Trophoblast cell (in vitro differentiated cells and primary cell): ENCODE results near the gene MAGI2.
A peak's percentile ranks its signal among the peaks of the same experiment; 100 is the strongest.

Source experiments
- DNase-seq, 2 donors: peaks; one replicate each; pipeline ENCODE4 v3.0.0-alpha.2; 2016
- H2AFZ ChIP-seq: 2 replicates; pipeline ENCODE4 v1.6.1; 2013; ENCODE audit warnings: low read length, moderate library complexity, mild to moderate bottlenecking; ENCODE audit not compliant: insufficient read depth, poor library complexity
- H2AK5ac ChIP-seq: 2 replicates; pipeline ENCODE4 v1.6.1; 2013; ENCODE audit warnings: mild to moderate bottlenecking, low read length
- H2BK120ac ChIP-seq: 2 replicates; pipeline ENCODE4 v1.6.1; 2013; ENCODE audit warnings: low read length, mild to moderate bottlenecking, moderate library complexity; ENCODE audit not compliant: insufficient read depth, poor library complexity
- H2BK12ac ChIP-seq: 2 replicates; pipeline ENCODE4 v1.6.1; 2013; ENCODE audit warnings: mild to moderate bottlenecking, low read length, moderate library complexity
- H2BK5ac ChIP-seq: 2 replicates; pipeline ENCODE4 v1.6.1; 2013; ENCODE audit warnings: low read length, low read depth, moderate library complexity, mild to moderate bottlenecking; ENCODE audit not compliant: poor library complexity
- H3K14ac ChIP-seq: 2 replicates; pipeline ENCODE4 v1.6.1; 2013; ENCODE audit warnings: mild to moderate bottlenecking, low read length
- H3K18ac ChIP-seq: 2 replicates; pipeline ENCODE4 v1.6.1; 2013; ENCODE audit warnings: mild to moderate bottlenecking, low read length
- H3K23ac ChIP-seq: 2 replicates; pipeline ENCODE4 v1.6.1; 2013; ENCODE audit warnings: low read length
- H3K27ac ChIP-seq: 2 replicates; pipeline ENCODE4 v1.5.1; 2013; ENCODE audit warnings: low read depth, mild to moderate bottlenecking, inconsistent platforms, low read length, moderate library complexity
- H3K27me3 ChIP-seq: 2 replicates; pipeline ENCODE4 v1.6.1; 2013; ENCODE audit warnings: inconsistent platforms, mild to moderate bottlenecking, low read length, moderate library complexity; ENCODE audit not compliant: insufficient read depth
- H3K36me3 ChIP-seq, 2 experiments: 1 replicate in 1 of 2; 2 replicates in 1 of 2; pipeline ENCODE4 v1.6.1; 2013; ENCODE audit warnings: low read length in 2 of 2, mild to moderate bottlenecking in 2 of 2, moderate library complexity in 1 of 2; ENCODE audit not compliant: insufficient read depth in 2 of 2, control insufficient read depth in 1 of 2
- H3K4ac ChIP-seq: 2 replicates; pipeline ENCODE4 v1.6.1; 2013; ENCODE audit warnings: low read depth, mild to moderate bottlenecking, low read length, moderate library complexity
- H3K4me1 ChIP-seq, 2 experiments: 1 replicate in 1 of 2; 2 replicates in 1 of 2; pipeline ENCODE4 v1.6.1; 2013; ENCODE audit warnings: low read length in 2 of 2, mild to moderate bottlenecking in 2 of 2, moderate library complexity in 1 of 2; ENCODE audit not compliant: insufficient read depth in 2 of 2, control insufficient read depth in 1 of 2
- H3K4me2 ChIP-seq: 2 replicates; pipeline ENCODE4 v1.6.1; 2013; ENCODE audit warnings: inconsistent platforms, mild to moderate bottlenecking, low read length, moderate library complexity
- H3K4me3 ChIP-seq: 2 replicates; pipeline ENCODE4 v1.5.1; 2013; ENCODE audit warnings: mild to moderate bottlenecking, low read depth, low read length, inconsistent platforms
- H3K79me1 ChIP-seq: one replicate; pipeline ENCODE4 v1.6.1; 2013; ENCODE audit warnings: low read length
- H3K79me2 ChIP-seq: 2 replicates; pipeline ENCODE4 v1.6.1; 2013; ENCODE audit warnings: low read length, mild to moderate bottlenecking; ENCODE audit not compliant: control insufficient read depth, insufficient read depth, poor library complexity
- H3K9ac ChIP-seq: 2 replicates; pipeline ENCODE4 v1.6.1; 2013; ENCODE audit warnings: mild to moderate bottlenecking, low read length
- H3K9me3 ChIP-seq: 2 replicates; pipeline ENCODE4 v1.6.1; 2013; ENCODE audit warnings: low read depth, mild to moderate bottlenecking, control low read depth, inconsistent platforms, low read length; ENCODE audit not compliant: insufficient read depth
- H4K12ac ChIP-seq: 2 replicates; pipeline ENCODE4 v1.6.1; 2013; ENCODE audit warnings: low read depth, mild to moderate bottlenecking, low read length, moderate library complexity
- H4K8ac ChIP-seq: 2 replicates; pipeline ENCODE4 v1.6.1; 2013; ENCODE audit warnings: low read depth, mild to moderate bottlenecking, low read length, moderate library complexity
- H4K91ac ChIP-seq: one replicate; pipeline ENCODE4 v1.6.1; 2013; ENCODE audit warnings: low read depth, mild to moderate bottlenecking, low read length, moderate library complexity
- WGBS: extraction: QIAGEN DNeasy Blood & Tissue Kit; methylation state at CpG from one replicate; pipeline ENCODE4 v1.1.7; 2013; ENCODE audit warnings: missing lambda C conversion rate; ENCODE audit not compliant: insufficient read length, insufficient coverage; ENCODE audit errors: extremely low coverage; 5-methylcytosine and 5-hydroxymethylcytosine counted together

The MAGI2 gene

DNA sequence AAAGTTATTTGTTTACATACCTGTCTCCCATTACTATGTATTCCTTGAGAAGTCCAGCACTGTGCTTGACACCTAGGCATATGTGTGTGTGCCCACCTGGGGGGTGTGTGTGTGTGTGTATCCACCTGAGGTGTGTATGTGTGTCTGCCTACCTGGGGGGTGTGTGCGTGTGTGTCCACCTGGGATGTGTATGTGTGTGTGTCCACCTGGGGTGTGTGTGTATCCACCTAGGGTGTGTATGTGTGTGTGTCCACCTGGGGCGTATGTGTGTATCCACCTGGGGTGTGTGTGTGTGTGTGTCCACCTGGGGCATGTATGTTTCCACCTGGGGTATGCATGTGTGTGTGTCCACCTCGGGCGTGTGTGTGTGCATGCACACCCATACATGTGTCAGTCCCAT is 1051.4 kb downstream of the MAGI2 start:
- Histone ChIP-seq H3K79me1 (no peaks in the 10 kb centered on the region), H2BK5ac (no peak overlapping the region), H3K27ac (no peak overlapping the region), H3K9ac (no peak overlapping the region), H3K23ac (no peak overlapping the region), H3K14ac (no peak overlapping the region), H4K91ac (no peak overlapping the region), H2AFZ (no peak overlapping the region), H2BK12ac (no peak overlapping the region), H3K18ac (no peak overlapping the region), H3K4me2 (no peak overlapping the region), H2AK5ac (no peak overlapping the region), H4K8ac (no peak overlapping the region), H3K79me2 (no peaks in the 10 kb centered on the region), H3K36me3 (no peaks in the 10 kb centered on the region), H3K4ac (no peak overlapping the region), H3K4me3 (peak overlapping the region; percentile 43), H4K12ac (no peak overlapping the region), H3K4me1 (no peaks in the 10 kb centered on the region), H3K9me3 (no peaks in the 10 kb centered on the region), H3K27me3 (no peaks in the 10 kb centered on the region), H2BK120ac (no peak overlapping the region)
- no peak for DNase-seq
- WGBS, result no CpG with 5 or more reads among the region's 4 CpGs

DNA sequence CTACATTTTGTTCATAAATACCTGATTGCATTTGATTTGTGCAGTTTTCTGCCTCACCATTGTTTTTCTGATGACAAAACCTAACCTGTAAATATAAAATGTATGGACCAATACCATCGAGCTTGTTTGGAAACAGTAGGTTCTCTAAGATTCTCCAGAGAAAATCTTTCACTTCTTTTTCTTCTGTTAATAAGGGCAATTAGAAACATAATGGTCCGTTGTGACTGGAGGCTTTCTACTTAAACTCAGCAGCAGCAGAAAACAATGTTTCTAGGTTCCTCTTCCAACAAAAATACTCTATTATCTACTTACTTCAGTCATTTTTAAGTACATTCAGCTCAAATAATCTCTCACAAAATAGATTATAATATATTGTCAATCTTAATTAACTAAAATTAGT is 1053.4 kb downstream of the MAGI2 start:
- Histone ChIP-seq H2BK5ac (no peak overlapping the region), H4K91ac (no peak overlapping the region), H3K4ac (no peak overlapping the region), H3K79me1 (no peaks in the 10 kb centered on the region), H2AFZ (no peak overlapping the region), H2BK12ac (no peak overlapping the region), H2BK120ac (no peak overlapping the region), H3K14ac (no peak overlapping the region), H3K79me2 (no peaks in the 10 kb centered on the region), H3K36me3 (no peaks in the 10 kb centered on the region), H3K27ac (no peak overlapping the region), H3K18ac (no peak overlapping the region), H3K4me1 (no peaks in the 10 kb centered on the region), H3K4me3 (no peak overlapping the region), H4K8ac (no peak overlapping the region), H4K12ac (no peak overlapping the region), H3K4me2 (no peak overlapping the region), H3K23ac (no peak overlapping the region), H2AK5ac (no peak overlapping the region), H3K9ac (no peak overlapping the region), H3K9me3 (no peaks in the 10 kb centered on the region), H3K27me3 (no peaks in the 10 kb centered on the region)
- WGBS, result no CpG with 5 or more reads among the region's 2 CpGs
- no peak for DNase-seq

DNA sequence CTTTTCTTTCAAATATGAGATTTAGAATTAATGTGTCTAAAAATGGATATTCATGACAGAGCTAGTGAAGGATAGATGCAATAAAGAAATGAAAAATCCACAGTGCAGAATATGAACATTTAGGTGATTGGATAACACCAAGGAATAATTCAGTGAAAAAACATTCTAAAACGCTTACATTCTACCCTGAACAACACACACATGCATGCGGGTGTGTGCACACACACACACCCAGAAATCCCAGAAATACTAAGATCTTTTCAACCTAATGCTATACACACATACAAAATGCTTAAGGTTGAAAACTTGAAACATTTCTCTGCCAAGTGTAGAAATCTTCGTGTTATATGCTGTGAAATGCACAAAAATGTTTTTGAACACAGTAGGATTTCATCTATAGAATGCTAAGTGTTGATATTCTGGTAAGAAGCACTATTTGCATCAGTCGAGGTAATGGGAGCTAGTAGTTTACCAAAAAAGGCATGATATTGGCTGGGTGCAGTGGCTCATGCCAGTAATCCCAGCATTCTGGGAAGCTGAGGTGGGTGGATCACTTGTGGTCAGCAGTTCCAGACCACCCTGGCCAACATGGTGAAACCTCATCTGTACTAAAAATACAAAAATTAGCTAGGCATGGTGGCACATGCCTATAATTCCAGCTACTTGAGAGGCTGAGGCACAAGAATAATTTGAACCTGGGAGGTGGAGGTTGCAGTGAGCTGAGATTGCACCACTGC is 1054.3 kb downstream of the MAGI2 start:
- no peak overlapping the region for H4K12ac ChIP-seq
- H4K91ac ChIP-seq, result no peak overlapping the region
- WGBS, result no CpG with 5 or more reads among the region's 4 CpGs

DNA sequence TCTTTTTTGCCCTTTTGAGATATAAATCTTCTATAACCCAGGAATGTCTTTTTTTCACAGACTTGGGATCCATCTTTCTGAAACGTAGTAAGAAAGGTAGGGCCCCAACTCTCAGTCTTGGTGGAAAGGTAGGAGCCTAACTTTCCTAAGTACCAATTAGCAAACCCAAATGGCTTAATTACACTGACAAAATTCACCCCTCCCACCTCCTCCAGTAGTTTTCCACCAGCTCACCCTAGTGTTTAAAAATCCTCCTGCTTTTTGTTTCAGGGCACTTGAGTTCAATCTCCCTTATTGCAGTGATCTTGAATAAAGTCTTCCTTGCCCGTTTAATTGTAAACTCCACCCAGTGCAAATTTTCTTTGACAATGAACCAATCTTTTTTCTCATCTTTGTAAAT is 1054.9 kb downstream of the MAGI2 start:
- no peak overlapping the region for H4K91ac ChIP-seq
- no peaks in the 10 kb centered on the region for H3K79me2 ChIP-seq
- no peak overlapping the region for H4K12ac ChIP-seq
- no peak overlapping the region for H2AK5ac ChIP-seq
- no CpG with 5 or more reads among the region's 2 CpGs for WGBS
- DNase-seq, result no peak
- no peaks in the 10 kb centered on the region for H3K9me3 ChIP-seq
- H3K4ac ChIP-seq, result no peak overlapping the region
- no peaks in the 10 kb centered on the region for H3K4me1 ChIP-seq
- no peak overlapping the region for H3K14ac ChIP-seq
- no peak overlapping the region for H3K18ac ChIP-seq
- H3K4me3 ChIP-seq, result no peak overlapping the region
- H2AFZ ChIP-seq, result no peak overlapping the region
- H3K9ac ChIP-seq, result no peak overlapping the region
- no peak overlapping the region for H3K4me2 ChIP-seq
- H3K27ac ChIP-seq, result no peak overlapping the region
- H4K8ac ChIP-seq, result no peak overlapping the region
- H3K79me1 ChIP-seq, result no peaks in the 10 kb centered on the region
- H2BK5ac ChIP-seq, result no peak overlapping the region
- H3K27me3 ChIP-seq, result no peaks in the 10 kb centered on the region
- H3K23ac ChIP-seq, result no peak overlapping the region
- no peaks in the 10 kb centered on the region for H3K36me3 ChIP-seq
- H2BK12ac ChIP-seq, result no peak overlapping the region
- H2BK120ac ChIP-seq, result no peak overlapping the region

More for the DNA sequence above, 1054.3 kb downstream of the MAGI2 start:
- H3K27ac ChIP-seq, result no peak overlapping the region
- no peak overlapping the region for H4K8ac ChIP-seq
- no peak overlapping the region for H2BK120ac ChIP-seq
- H3K14ac ChIP-seq, result no peak overlapping the region
- no peaks in the 10 kb centered on the region for H3K79me1 ChIP-seq
- H3K4me3 ChIP-seq, result no peak overlapping the region
- no peaks in the 10 kb centered on the region for H3K4me1 ChIP-seq
- no peak for DNase-seq
- H2BK12ac ChIP-seq, result no peak overlapping the region
- no peak overlapping the region for H3K9ac ChIP-seq
- H2AK5ac ChIP-seq, result no peak overlapping the region
- no peaks in the 10 kb centered on the region for H3K27me3 ChIP-seq
- H3K4ac ChIP-seq, result no peak overlapping the region
- H2AFZ ChIP-seq, result no peak overlapping the region
- no peak overlapping the region for H2BK5ac ChIP-seq
- H3K9me3 ChIP-seq, result no peaks in the 10 kb centered on the region
- no peaks in the 10 kb centered on the region for H3K79me2 ChIP-seq
- H3K18ac ChIP-seq, result no peak overlapping the region
- no peak overlapping the region for H3K4me2 ChIP-seq
- H3K36me3 ChIP-seq, result no peaks in the 10 kb centered on the region
- no peak overlapping the region for H3K23ac ChIP-seq
